HG03457 (cell line): ENCODE results near the gene TMEM225.
"Not testable (repeated sequence)": the region's sequence is repeated elsewhere in the genome, so short reads cannot be mapped to it uniquely, and the experiment has no call there.

Source experiments
- ATAC-seq: cut with Tn5 transposase; IDR thresholded peaks from one replicate; pipeline ENCODE4 v1.9.1; 2021; ENCODE audit warnings: moderate number of reproducible peaks; ENCODE audit not compliant: unreplicated experiment

The TMEM225 gene

GRCh38 chr11:123885570-123885969 is at the start of gene TMEM225:
TSS of gene TMEM225 (minus strand) at chr11:123885670. CDS start at chr11:123885425, 245 bp downstream.
- no peak for ATAC-seq

- ATAC-seq = no peak
Measured at GRCh38 chr11:123924027-123924426, 38.6 kb upstream of the TMEM225 start.

- no peak for ATAC-seq
Measured at GRCh38 chr11:123920943-123921342, 35.5 kb upstream of the TMEM225 start.

- ATAC-seq = no peak
Measured at GRCh38 chr11:123905826-123906225, 20.4 kb upstream of the TMEM225 start.

GRCh38 chr11:123904932-123905331 is 19.5 kb upstream of the TMEM225 start:
- ATAC-seq = no peak

- no peak for ATAC-seq
Measured at GRCh38 chr11:123903932-123904331, 18.5 kb upstream of the TMEM225 start.

- no peak for ATAC-seq
Measured at GRCh38 chr11:123901867-123902266, 16.4 kb upstream of the TMEM225 start, which contains the start of gene OR8D4. TSS of gene OR8D4 (plus strand) at chr11:123902167. CDS start at chr11:123906432, 4,265 bp downstream.

GRCh38 chr11:123899792-123900191 is 14.3 kb upstream of the TMEM225 start:
- no peak for ATAC-seq

- no peak for ATAC-seq
Measured at GRCh38 chr11:123892031-123892430, 6.6 kb upstream of the TMEM225 start.

- no peak for ATAC-seq
Measured at GRCh38 chr11:123880912-123881311, 4.6 kb downstream of the TMEM225 start.

GRCh38 chr11:123867795-123868194 is 17.7 kb downstream of the TMEM225 start:
- ATAC-seq = not testable (repeated sequence)

- not testable (repeated sequence) for ATAC-seq
Measured at GRCh38 chr11:123865293-123865692, 20.2 kb downstream of the TMEM225 start.

- no peak for ATAC-seq
Measured at GRCh38 chr11:123859731-123860130, 25.7 kb downstream of the TMEM225 start.

GRCh38 chr11:123856444-123856843 is 29.0 kb downstream of the TMEM225 start:
- ATAC-seq = no peak

- ATAC-seq = no peak
Measured at GRCh38 chr11:123853038-123853437, 32.4 kb downstream of the TMEM225 start.

- ATAC-seq = no peak
Measured at GRCh38 chr11:123852321-123852720, 33.1 kb downstream of the TMEM225 start.

- ATAC-seq = no peak
Measured at GRCh38 chr11:123851110-123851509, 34.4 kb downstream of the TMEM225 start.

GRCh38 chr11:123841174-123841573 is 44.3 kb downstream of the TMEM225 start:
- no peak for ATAC-seq

- ATAC-seq = no peak
Measured at GRCh38 chr11:123839131-123839530, 46.3 kb downstream of the TMEM225 start.

- no peak for ATAC-seq
Measured at GRCh38 chr11:123838659-123839058, 46.8 kb downstream of the TMEM225 start.

- no peak for ATAC-seq
Measured at GRCh38 chr11:123838199-123838598, 47.3 kb downstream of the TMEM225 start.

- no peak for ATAC-seq
Measured at GRCh38 chr11:123833095-123833494, 52.4 kb downstream of the TMEM225 start.
